Measurements from ENCODE around the gene CREBBP. TPM values are rescaled to one million over a fixed set of nuclear protein-coding genes. Genes with fewer than 3 reads are reported as not detected.

CREBBP gene
- total RNA-seq, 4 donors from 2014 or later, result 58.5 to 146 (median 65.6) TPM

DNA sequence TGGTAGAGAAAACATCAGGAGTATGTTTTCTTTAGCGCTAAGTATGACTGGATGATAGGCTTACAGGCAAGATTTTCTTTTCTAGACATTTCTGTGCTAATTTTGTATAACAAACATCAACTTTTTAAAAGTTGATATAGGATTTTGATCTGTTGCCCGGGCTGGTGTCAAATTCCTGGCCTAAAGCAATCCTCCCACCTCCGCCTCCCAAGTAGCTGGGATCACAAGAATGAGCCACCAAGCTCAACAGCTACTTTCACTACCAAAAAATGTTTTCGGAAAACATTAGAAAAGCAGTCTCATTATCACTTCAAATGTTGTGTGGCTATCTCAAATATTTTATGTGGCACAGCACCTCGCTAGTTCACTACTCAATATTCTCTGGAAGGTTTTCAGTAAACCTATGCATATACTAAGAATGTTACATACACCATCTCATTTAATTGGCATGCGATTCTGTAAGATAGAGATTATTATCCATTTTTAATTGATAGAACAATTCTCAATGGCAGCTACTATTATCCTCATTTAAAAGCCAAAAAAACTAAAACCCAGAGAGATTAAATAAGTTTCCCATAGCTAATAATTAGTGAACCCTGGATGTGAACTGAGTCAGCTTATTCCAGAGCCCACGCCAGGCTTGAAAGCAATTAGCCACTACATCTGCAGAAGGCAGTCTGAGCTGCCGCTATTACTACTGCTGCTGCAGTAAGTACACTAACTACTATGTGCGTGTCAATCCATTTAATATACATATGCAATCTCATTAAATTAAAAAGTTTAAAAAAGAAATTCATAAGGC, 41.7 kb downstream of the CREBBP start:
- no peak for DNase-seq
- no peak overlapping the region for H3K27ac ChIP-seq
- no peak overlapping the region for H3K4me3 ChIP-seq
- H3K9me3 ChIP-seq, result no peaks in the 10 kb centered on the region
- H3K4me1 ChIP-seq, result peaks cover 9 to 12% of the 10 kb centered on the region in 2 donors
- no peaks in the 10 kb centered on the region for H3K27me3 ChIP-seq
- intact Hi-C loops (cut with DNase I; ENCODE audit: low total_unique reads), result no loop called here
- TF ChIP-seq, protein P1, sequence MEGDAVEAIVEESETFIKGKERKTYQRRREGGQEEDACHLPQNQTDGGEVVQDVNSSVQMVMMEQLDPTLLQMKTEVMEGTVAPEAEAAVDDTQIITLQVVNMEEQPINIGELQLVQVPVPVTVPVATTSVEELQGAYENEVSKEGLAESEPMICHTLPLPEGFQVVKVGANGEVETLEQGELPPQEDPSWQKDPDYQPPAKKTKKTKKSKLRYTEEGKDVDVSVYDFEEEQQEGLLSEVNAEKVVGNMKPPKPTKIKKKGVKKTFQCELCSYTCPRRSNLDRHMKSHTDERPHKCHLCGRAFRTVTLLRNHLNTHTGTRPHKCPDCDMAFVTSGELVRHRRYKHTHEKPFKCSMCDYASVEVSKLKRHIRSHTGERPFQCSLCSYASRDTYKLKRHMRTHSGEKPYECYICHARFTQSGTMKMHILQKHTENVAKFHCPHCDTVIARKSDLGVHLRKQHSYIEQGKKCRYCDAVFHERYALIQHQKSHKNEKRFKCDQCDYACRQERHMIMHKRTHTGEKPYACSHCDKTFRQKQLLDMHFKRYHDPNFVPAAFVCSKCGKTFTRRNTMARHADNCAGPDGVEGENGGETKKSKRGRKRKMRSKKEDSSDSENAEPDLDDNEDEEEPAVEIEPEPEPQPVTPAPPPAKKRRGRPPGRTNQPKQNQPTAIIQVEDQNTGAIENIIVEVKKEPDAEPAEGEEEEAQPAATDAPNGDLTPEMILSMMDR (IDR thresholded peaks at IDR 0.05), result no peak
- TF ChIP-seq POLR2A (IDR thresholded peaks at IDR 0.05), result no peak
- no peaks in the 10 kb centered on the region for H3K36me3 ChIP-seq

DNA sequence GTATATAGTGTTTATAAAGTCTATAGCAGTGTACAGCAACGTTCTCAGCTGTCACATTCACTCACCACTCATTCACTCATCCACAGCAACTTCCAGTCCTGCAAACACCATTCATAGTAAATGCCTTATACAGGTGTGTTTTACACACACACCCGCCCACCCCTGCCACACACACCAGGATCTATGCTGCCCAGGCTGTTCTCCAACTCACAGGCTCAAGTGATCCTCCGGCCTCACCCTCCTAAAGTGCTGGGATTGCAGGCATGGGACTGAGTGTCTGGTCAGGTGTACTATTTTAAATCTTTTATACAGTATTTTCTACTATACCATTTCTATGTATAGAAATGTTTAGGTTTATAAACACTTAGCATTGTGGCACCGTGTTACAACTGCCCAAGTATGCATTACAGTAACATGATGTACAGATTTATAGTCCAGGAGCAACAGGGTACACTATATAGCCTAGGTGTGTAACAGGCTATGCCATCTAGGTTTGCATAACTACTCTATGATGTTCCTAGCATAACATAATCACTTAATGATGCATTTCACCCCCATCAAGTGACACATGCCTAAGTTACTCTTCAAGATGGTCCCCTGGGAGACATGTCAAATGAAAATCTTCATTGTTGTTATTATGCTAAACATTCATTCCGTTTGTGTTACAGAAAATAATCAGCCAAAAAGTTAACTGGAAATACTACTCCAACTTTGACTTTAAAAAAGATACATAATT, 42.5 kb downstream of the CREBBP start:
- Histone ChIP-seq H3K27ac (no peak overlapping the region), H3K4me3 (no peak overlapping the region), H3K4me1 (peaks cover 9 to 12% of the 10 kb centered on the region in 2 donors), H3K9me3 (no peaks in the 10 kb centered on the region), H3K27me3 (no peaks in the 10 kb centered on the region), H3K36me3 (no peaks in the 10 kb centered on the region)
- intact Hi-C loops (cut with DNase I; ENCODE audit: low total_unique reads), result no loop called here
- DNase-seq, result no peak
- TF ChIP-seq, protein P1 (IDR thresholded peaks at IDR 0.05), result no peak
- no peak for TF ChIP-seq POLR2A (IDR thresholded peaks at IDR 0.05)

DNA sequence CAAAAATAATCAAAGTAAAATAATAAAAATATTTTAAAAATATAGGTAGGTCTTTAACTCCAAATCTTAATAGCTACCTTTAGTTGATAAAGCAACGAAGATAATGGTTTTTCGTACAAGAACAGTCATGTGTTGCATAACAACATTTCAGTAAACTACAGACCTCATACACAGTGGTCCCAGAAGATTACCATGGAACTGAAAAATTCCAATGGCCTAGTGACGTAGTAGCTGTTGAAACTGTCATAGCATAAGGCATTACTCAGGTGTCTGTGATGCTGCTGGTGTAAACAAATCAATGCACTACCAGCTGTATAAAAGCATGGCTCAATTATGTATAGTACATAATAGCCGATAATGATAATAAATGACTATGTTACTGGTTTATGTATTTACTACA, 43.9 kb downstream of the CREBBP start:
- H3K4me1 ChIP-seq, result peaks cover 2 to 8% of the 10 kb centered on the region in 2 donors
- intact Hi-C loops (cut with DNase I; ENCODE audit: low total_unique reads), result no loop called here
- H3K27me3 ChIP-seq, result no peaks in the 10 kb centered on the region
- H3K36me3 ChIP-seq, result no peaks in the 10 kb centered on the region
- no peaks in the 10 kb centered on the region for H3K9me3 ChIP-seq
- H3K27ac ChIP-seq, result no peak overlapping the region
- H3K4me3 ChIP-seq, result no peak overlapping the region
- TF ChIP-seq, protein P1 (IDR thresholded peaks at IDR 0.05), result no peak
- no peak for TF ChIP-seq POLR2A (IDR thresholded peaks at IDR 0.05)
- no peak for DNase-seq

DNA sequence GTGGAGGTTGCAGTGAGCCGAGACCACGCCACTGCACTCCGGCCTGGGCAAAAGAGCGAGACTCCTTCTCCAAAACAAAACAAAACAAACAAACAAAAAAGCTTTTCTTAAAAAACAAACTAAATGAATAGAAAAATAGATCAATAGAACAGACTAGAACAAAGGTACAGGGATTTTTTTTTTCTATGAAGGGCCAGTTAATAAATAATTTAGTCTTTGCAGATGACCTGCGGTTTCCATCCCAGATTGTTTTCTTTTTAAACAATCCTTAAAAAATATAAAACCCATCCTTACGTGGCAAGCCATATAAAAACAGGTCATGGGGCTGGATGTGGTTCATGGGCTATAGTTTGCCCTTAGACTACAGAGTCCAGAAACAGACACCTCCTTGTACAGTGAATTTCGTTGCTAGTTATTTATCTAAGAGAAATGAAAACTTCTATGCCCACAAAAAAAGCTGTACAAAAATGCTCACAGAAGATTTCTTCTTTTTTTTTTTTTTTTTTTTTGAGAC, 45.4 kb downstream of the CREBBP start:
- no peaks in the 10 kb centered on the region for H3K36me3 ChIP-seq
- no peak overlapping the region for H3K27ac ChIP-seq
- no peaks in the 10 kb centered on the region for H3K27me3 ChIP-seq
- DNase-seq, result no peak
- H3K4me3 ChIP-seq, result no peak overlapping the region
- TF ChIP-seq, protein P1 (IDR thresholded peaks at IDR 0.05), result no peak
- no peak for TF ChIP-seq POLR2A (IDR thresholded peaks at IDR 0.05)
- peaks cover 0 to 2% of the 10 kb centered on the region in 2 donors for H3K4me1 ChIP-seq
- no peaks in the 10 kb centered on the region for H3K9me3 ChIP-seq
- intact Hi-C loops (cut with DNase I; ENCODE audit: low total_unique reads), result no loop called here

DNA sequence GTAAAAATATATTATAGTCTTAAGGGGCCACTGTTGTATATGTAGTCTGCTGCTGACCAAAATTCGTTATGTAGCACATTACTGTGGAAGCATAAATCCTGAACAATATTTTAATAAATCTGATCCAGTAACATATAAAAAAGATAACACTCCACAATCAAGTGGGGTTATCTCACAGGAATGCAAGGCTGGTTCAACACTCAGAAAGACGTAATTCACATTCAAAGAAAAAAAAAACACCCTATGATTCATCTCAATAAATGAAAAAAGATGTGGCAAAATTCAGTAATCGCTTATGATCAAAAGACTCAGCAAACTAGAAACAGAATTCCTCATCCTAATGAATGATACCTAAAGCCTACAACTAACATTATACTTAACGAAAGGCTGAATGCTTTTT, 47.8 kb downstream of the CREBBP start:
- no peak for DNase-seq
- Histone ChIP-seq H3K4me1 (no peaks in the 10 kb centered on the region), H3K36me3 (no peaks in the 10 kb centered on the region), H3K4me3 (no peak overlapping the region), H3K27ac (no peak overlapping the region), H3K9me3 (no peaks in the 10 kb centered on the region), H3K27me3 (no peaks in the 10 kb centered on the region)
- intact Hi-C loops (cut with DNase I; ENCODE audit: low total_unique reads), result no loop called here
- TF ChIP-seq POLR2A (IDR thresholded peaks at IDR 0.05), result no peak
- TF ChIP-seq, protein P1 (IDR thresholded peaks at IDR 0.05), result no peak
